GM12878 (cell line): ENCODE results near the gene PCDH7. TPM values are rescaled to one million over a fixed set of nuclear protein-coding genes. Genes with fewer than 3 reads are reported as not detected.

Experiments used
- ATAC-seq: fragments of 200-7000 bp; cut with Tn5 transposase; 3 replicates; pipeline ENCODE4 v1.9.1; 2020; ENCODE audit warnings: mild to moderate bottlenecking, moderate library complexity
- BruUV-seq: library from RNA; stranded (reverse); fragments of 400-500 nt; replicated peaks from 2 replicates; lab custom pipeline; 2021; lab: Mats Ljungman, UMichigan
- CTCF ChIA-PET: fragments of 300-600 bp; sonication (Branson Sonifier 250); formaldehyde crosslinking; extraction: SDS; loops from one replicate; lab custom pipeline; 2021; ENCODE audit warnings: inconsistent platforms; lab: Yijun Ruan, JAX
- POLR2A ChIA-PET: fragments of 350-600 bp; formaldehyde crosslinking; extraction: SDS; loops from one replicate; lab custom pipeline; 2021; ENCODE audit warnings: inconsistent platforms; lab: Charles Lee
- RAD21 ChIA-PET: fragments of 300-600 bp; sonication (Branson Sonifier 250); formaldehyde crosslinking; loops from one replicate; lab custom pipeline; 2023; ENCODE audit warnings: antibody characterized with exemption; ENCODE audit not compliant: unreplicated experiment; lab: Charles Lee
- SMC1A ChIA-PET: fragments of 300-600 bp; sonication (Branson Sonifier 250); formaldehyde crosslinking; loops from one replicate; lab custom pipeline; 2023; ENCODE audit not compliant: unreplicated experiment, uncharacterized antibody; lab: Charles Lee
- DNase-seq: peaks from one replicate; pipeline ENCODE4 v3.0.0-alpha.2; 2011; ENCODE audit warnings: low read depth, low spot score
- FAIRE-seq: peaks from 3 replicates; lab custom pipeline; 2011; peaks lifted over from hg19 to GRCh38; lab: Jason Lieb, UNC
- H2AFZ ChIP-seq: 2 replicates; pipeline ENCODE4 v1.6.0; 2011; ENCODE audit warnings: low read depth, low read length, control low read depth; ENCODE audit not compliant: control insufficient read depth
- H3K27ac ChIP-seq: 2 replicates; pipeline ENCODE4 v1.5.1; 2011; ENCODE audit warnings: control low read depth; ENCODE audit not compliant: control insufficient read depth, insufficient read depth
- H3K27me3 ChIP-seq, 2 experiments: replicated peaks in 1 of 2; 2 replicates each; pipeline versions ENCODE4 v1.6.0 to v1.6.1; 2011; ENCODE audit warnings: low read length in 1 of 2; ENCODE audit not compliant: control insufficient read depth in 2 of 2, insufficient read depth in 2 of 2
- H3K36me3 ChIP-seq, 2 experiments: 2 replicates each; pipeline ENCODE4 v1.5.1; 2011; ENCODE audit warnings: low read length in 1 of 2; ENCODE audit not compliant: control insufficient read depth in 2 of 2, insufficient read depth in 2 of 2
- H3K4me1 ChIP-seq: 2 replicates; pipeline ENCODE4 v1.6.1; 2011; ENCODE audit warnings: mild to moderate bottlenecking, low read length, moderate library complexity, mixed read lengths; ENCODE audit not compliant: control insufficient read depth, insufficient read depth
- H3K4me2 ChIP-seq: 2 replicates; pipeline ENCODE4 v1.6.0; 2011; ENCODE audit warnings: control low read depth; ENCODE audit not compliant: control insufficient read depth, insufficient read depth
- H3K4me3 ChIP-seq: fragments of 200-600 bp; sonication (generic); 2 replicates; pipeline ENCODE4 v1.5.1; 2016
- H3K79me2 ChIP-seq: 2 replicates; pipeline ENCODE4 v1.6.0; 2011; ENCODE audit warnings: low read length; ENCODE audit not compliant: control insufficient read depth, insufficient read depth
- H3K9ac ChIP-seq: 2 replicates; pipeline ENCODE4 v1.8.0; 2011; ENCODE audit warnings: low read length, control low read depth, mixed read lengths; ENCODE audit not compliant: control insufficient read depth, insufficient read depth
- H3K9me3 ChIP-seq: replicated peaks from 3 replicates; pipeline ENCODE4 v1.5.1; 2011; ENCODE audit warnings: mild to moderate bottlenecking, low read length; ENCODE audit not compliant: control insufficient read depth, insufficient read depth
- H4K20me1 ChIP-seq: 2 replicates; pipeline ENCODE4 v1.6.0; 2011; ENCODE audit not compliant: control insufficient read depth, insufficient read depth
- BMI1 ChIP-seq: fragments of 450-650 bp; IDR thresholded peaks from 2 replicates; pipeline ENCODE4 v1.6.1; 2016; ENCODE audit warnings: mild to moderate bottlenecking, moderate library complexity, borderline replicate concordance
- CBX5 ChIP-seq: sonication (generic); IDR thresholded peaks from 2 replicates; pipeline ENCODE4 v1.6.1; 2016; ENCODE audit warnings: low read depth, moderate library complexity, mild to moderate bottlenecking, inconsistent platforms
- CREB1 ChIP-seq: IDR thresholded peaks from 2 replicates; pipeline ENCODE4 v1.6.1; 2012; ENCODE audit warnings: low read depth, mild to moderate bottlenecking, inconsistent platforms
- E2F4 ChIP-seq: IDR thresholded peaks from 2 replicates; pipeline ENCODE4 v1.6.1; 2012; ENCODE audit warnings: low read depth, low read length, improper control_type of control experiment
- EED ChIP-seq: sonication (generic); IDR thresholded peaks from 2 replicates; pipeline ENCODE4 v1.6.1; 2016; ENCODE audit warnings: antibody characterized with exemption, low read depth
- ETV6 ChIP-seq, 2 experiments: fragments of 450-650 bp in 1 of 2; IDR thresholded peaks in 1 of 2; conservative IDR thresholded peaks in 1 of 2; 2 replicates each; pipeline ENCODE4 v1.6.1; 2014; ENCODE audit warnings: antibody characterized with exemption in 1 of 2, borderline replicate concordance in 1 of 2, low read depth in 1 of 2, mild to moderate bottlenecking in 1 of 2, moderate library complexity in 1 of 2
- FOXM1 ChIP-seq: IDR thresholded peaks from 2 replicates; pipeline ENCODE4 v1.6.1; 2012; ENCODE audit warnings: low read depth, mild to moderate bottlenecking, inconsistent platforms, low read length, moderate library complexity
- HDAC2 ChIP-seq: fragments of 200-600 bp; sonication (generic); IDR thresholded peaks from 2 replicates; pipeline ENCODE4 v1.6.1; 2017
- IKZF1 ChIP-seq: fragments of 450-650 bp; conservative IDR thresholded peaks from 2 replicates; pipeline ENCODE4 v1.6.1; 2017; ENCODE audit warnings: antibody characterized with exemption, mild to moderate bottlenecking
- POU2F2 ChIP-seq: IDR thresholded peaks from 3 replicates; pipeline ENCODE4 v1.6.1; 2011; ENCODE audit warnings: low read depth, mild to moderate bottlenecking, low read length, borderline replicate concordance
- SREBF1 ChIP-seq: IDR thresholded peaks from 2 replicates; pipeline ENCODE4 v1.6.1; 2012; ENCODE audit warnings: mild to moderate bottlenecking, low read length
- SREBF2 ChIP-seq: IDR thresholded peaks from 2 replicates; pipeline ENCODE4 v1.6.1; 2012; ENCODE audit warnings: mild to moderate bottlenecking, low read length
- ZNF274 ChIP-seq: IDR thresholded peaks from one replicate; pipeline ENCODE4 v1.8.0; 2011; ENCODE audit not compliant: insufficient read length, insufficient read depth
- WGBS: methylation state at CpG from one replicate; pipeline ENCODE4 v1.1.6; 2016; ENCODE audit warnings: low lambda C conversion rate; ENCODE audit not compliant: insufficient replicate concordance, insufficient coverage; ENCODE audit errors: missing lambda C conversion rate; 5-methylcytosine and 5-hydroxymethylcytosine counted together
- in situ Hi-C: fragments of 300-500 bp; cut with MboI; formaldehyde crosslinking; loops from 9 replicates; pipeline ENCODE4 v1.14.3; 2018; ENCODE audit warnings: mixed read lengths
- intact Hi-C: fragments of 100-400 bp; cut with micrococcal nuclease; formaldehyde crosslinking; loops from one replicate; pipeline ENCODE4 v1.14.2; 2022; ENCODE audit not compliant: unreplicated experiment
- polyA plus RNA-seq, 11 experiments: library from polyadenylated mRNA; depleted of rRNA in 4 of 11; unstranded in 6 of 11; stranded (reverse) in 5 of 11; fragments of >200 nt; fragmentation: Nextera tagmentation in 4 of 11; fragmentation: Illumina TruSeq in 1 of 11; extraction: Ambion mirVana in 4 of 11; extraction: Trizol in 1 of 11; gene quantifications; 1 replicate in 1 of 11; 2 replicates in 10 of 11; pipeline versions ENCODE4 v1.2.1 to v1.2.3, GENCODE V29; 2011 to 2016; ENCODE audit warnings: inconsistent platforms in 2 of 11, missing spikeins in 2 of 11, low read depth in 1 of 11
- total RNA-seq, 4 experiments: library from RNA; depleted of rRNA in 3 of 4; stranded (reverse); fragments of >200 nt in 3 of 4; fragmentation: Illumina TruSeq in 1 of 4; extraction: Trizol in 1 of 4; gene quantifications; 2 replicates each; pipeline versions ENCODE4 v1.2.1 to v1.2.3, GENCODE V29; 2013 to 2021
- TF ChIP-seq, protein P1 (sequence below): IDR thresholded peaks from 2 replicates; pipeline ENCODE4 v1.6.1; 2012; ENCODE audit warnings: low read depth, low read length, improper control_type of control experiment

PCDH7 gene
- total and polyA plus RNA-seq, 10 of the 15 experiments (the other 5 are each of a cell fraction or from before 2014, with no cell fraction given), result 0.02 to 0.06 (median 0.03) TPM; not detected in 7

DNA sequence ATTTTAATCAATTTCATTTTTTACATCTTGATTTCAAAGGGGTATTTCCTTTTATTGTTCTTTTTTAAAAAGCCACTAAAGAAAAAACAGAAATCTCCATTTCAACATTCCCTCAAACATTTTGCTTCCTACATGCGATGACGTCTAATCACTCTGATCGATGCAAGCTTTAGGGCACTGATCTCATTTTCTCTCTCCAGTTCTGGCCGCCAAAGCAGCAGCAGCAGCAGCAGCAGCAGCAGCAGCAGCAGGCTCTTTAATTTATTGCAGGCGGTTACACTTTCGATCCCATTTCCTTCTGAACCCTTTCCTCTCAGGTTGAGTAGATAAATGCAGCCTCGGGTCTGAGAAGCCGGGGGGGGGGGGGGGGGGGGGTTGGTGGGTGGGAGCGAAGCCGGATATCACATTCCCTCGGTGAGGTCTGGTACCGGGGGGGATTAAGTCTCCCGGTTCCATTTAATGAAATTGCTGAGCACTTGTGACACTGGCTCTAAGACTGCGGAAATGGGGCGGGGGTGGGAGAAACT lies 3.4 kb upstream of the PCDH7 start:
- FAIRE-seq (no peak), DNase-seq (no peak), ATAC-seq (peak; percentile 48)
- intact Hi-C loops (loop anchor here (10.0 kb wide), 2 partner anchors 288 to 332 kb away; no protein-coding TSS in a partner anchor), in situ Hi-C loops (loop anchor here (25.0 kb wide), 1 partner anchor 946 kb away; no protein-coding TSS in a partner anchor)
- no TSS peak for BruUV-seq
- ChIA-PET CTCF (no interaction called here), RAD21 (no interaction called here), POLR2A (no interaction called here), SMC1A (no interaction called here)
- Histone ChIP-seq H4K20me1 (no peaks in the 10 kb centered on the region), H3K79me2 (no peaks in the 10 kb centered on the region), H3K4me3 (peak overlapping the region; percentile 49; the same call in 1 of the 2 replicates), H2AFZ (no peak overlapping the region), H3K9ac (no peak overlapping the region), H3K9me3 (peaks cover 2% of the 10 kb centered on the region; the same call in 1 of the 3 replicates), H3K27ac (no peak overlapping the region), H3K4me2 (peak overlapping the region; percentile 68; the same call in 1 of the 2 replicates), H3K36me3 (no peaks in the 10 kb centered on the region), H3K27me3 (peaks cover 15 to 17% of the 10 kb centered on the region in 2 experiments), H3K4me1 (no peaks in the 10 kb centered on the region)
- 18% methylated on average over 9 of the region's 15 CpGs for WGBS
- no peak for TF ChIP-seq HDAC2
- TF ChIP-seq CREB1, result 0 out of 2 replicates have a peak, but pooled peaks have one; percentile 42

GRCh38 chr4:30717208-30718020 lies 2.8 kb upstream of the PCDH7 start:
- CTCF ChIA-PET, result interaction anchor here (0.5 kb wide), 1 partner anchor 336 kb away, joined by 3 read pairs; no protein-coding TSS in a partner anchor
- DNase-seq (no peak), ATAC-seq (peak; percentile 76), FAIRE-seq (no peak)
- in situ Hi-C loops (loop anchor here (25.0 kb wide), 1 partner anchor 945 kb away; no protein-coding TSS in a partner anchor), intact Hi-C loops (loop anchor here (10.0 kb wide), 2 partner anchors 287 to 333 kb away; no protein-coding TSS in a partner anchor)
- SMC1A ChIA-PET, result no interaction called here
- Histone ChIP-seq H3K4me1 (no peaks in the 10 kb centered on the region), H3K27me3 (peaks cover 15 to 17% of the 10 kb centered on the region in 2 experiments), H4K20me1 (no peaks in the 10 kb centered on the region), H3K4me2 (peak overlapping the region; percentile 92), H3K9ac (no peak overlapping the region), H2AFZ (no peak overlapping the region), H3K27ac (no peak overlapping the region), H3K79me2 (no peaks in the 10 kb centered on the region), H3K36me3 (no peaks in the 10 kb centered on the region), H3K9me3 (peaks cover 2% of the 10 kb centered on the region; the same call in 1 of the 3 replicates), H3K4me3 (peak overlapping the region; percentile 47; the same call in 1 of the 2 replicates)
- 34% methylated on average over 47 of the region's 55 CpGs for WGBS
- no TSS peak for BruUV-seq
- POLR2A ChIA-PET, result no interaction called here
- RAD21 ChIA-PET, result no interaction called here
- TF ChIP-seq SREBF2, result no peak
- no peak for TF ChIP-seq SREBF1
- no peak for TF ChIP-seq ETV6 (conservative IDR thresholded peaks at IDR 0.05 in 1 of 2, IDR thresholded peaks at IDR 0.05 in 1 of 2; ENCODE audit: borderline replicate concordance in 1 of 2, low read depth in 1 of 2)
- TF ChIP-seq, protein P1, sequence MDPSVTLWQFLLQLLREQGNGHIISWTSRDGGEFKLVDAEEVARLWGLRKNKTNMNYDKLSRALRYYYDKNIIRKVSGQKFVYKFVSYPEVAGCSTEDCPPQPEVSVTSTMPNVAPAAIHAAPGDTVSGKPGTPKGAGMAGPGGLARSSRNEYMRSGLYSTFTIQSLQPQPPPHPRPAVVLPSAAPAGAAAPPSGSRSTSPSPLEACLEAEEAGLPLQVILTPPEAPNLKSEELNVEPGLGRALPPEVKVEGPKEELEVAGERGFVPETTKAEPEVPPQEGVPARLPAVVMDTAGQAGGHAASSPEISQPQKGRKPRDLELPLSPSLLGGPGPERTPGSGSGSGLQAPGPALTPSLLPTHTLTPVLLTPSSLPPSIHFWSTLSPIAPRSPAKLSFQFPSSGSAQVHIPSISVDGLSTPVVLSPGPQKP, result no peak
- no peak for TF ChIP-seq BMI1
- no peak for TF ChIP-seq POU2F2
- no peak for TF ChIP-seq FOXM1
- TF ChIP-seq ZNF274, result no peak
- TF ChIP-seq EED, result 0 out of 2 replicates have a peak, but pooled peaks have one; percentile 10
- TF ChIP-seq CBX5, result no peak
- TF ChIP-seq E2F4, result no peak
- TF ChIP-seq IKZF1, result 0 out of 2 replicates have a peak, but pooled peaks have one; percentile 20
